H9 (cell line): ENCODE results near the gene LRR1. TPM values are rescaled to one million over a fixed set of nuclear protein-coding genes. Genes with fewer than 3 reads are reported as not detected.

Source experiments
- DNase-seq: peaks from one replicate; pipeline ENCODE4 v3.0.0-alpha.2; 2017
- H2AFZ ChIP-seq: one replicate; pipeline ENCODE4 v1.6.1; 2013; ENCODE audit warnings: mild to moderate bottlenecking, low read length, control low read depth, moderate library complexity
- H2AK5ac ChIP-seq: 2 replicates; pipeline ENCODE4 v1.6.1; 2013; ENCODE audit warnings: low read length, control low read depth, mixed read lengths; ENCODE audit not compliant: insufficient read length
- H2BK120ac ChIP-seq: one replicate; pipeline ENCODE4 v1.6.1; 2013; ENCODE audit warnings: low read depth, mild to moderate bottlenecking, low read length, control low read depth, inconsistent platforms; ENCODE audit not compliant: poor library complexity, severe bottlenecking
- H2BK12ac ChIP-seq: 2 replicates; pipeline ENCODE4 v1.6.1; 2013; ENCODE audit warnings: low read length, control low read depth, mixed read lengths, low read depth; ENCODE audit not compliant: insufficient read length
- H2BK15ac ChIP-seq: 2 replicates; pipeline ENCODE4 v1.6.1; 2013; ENCODE audit warnings: low read depth, low read length, control low read depth
- H2BK20ac ChIP-seq: one replicate; pipeline ENCODE4 v1.6.1; 2013; ENCODE audit warnings: low read depth, mild to moderate bottlenecking, low read length, control low read depth, inconsistent platforms; ENCODE audit not compliant: poor library complexity, severe bottlenecking
- H2BK5ac ChIP-seq: 2 replicates; pipeline ENCODE4 v1.6.1; 2013; ENCODE audit warnings: low read length, control low read depth, mixed read lengths; ENCODE audit not compliant: insufficient read length
- H3K14ac ChIP-seq: 2 replicates; pipeline ENCODE4 v1.6.1; 2013; ENCODE audit warnings: low read length, control low read depth; ENCODE audit not compliant: insufficient read depth
- H3K18ac ChIP-seq: 2 replicates; pipeline ENCODE4 v1.6.1; 2013; ENCODE audit warnings: low read depth, mild to moderate bottlenecking, mixed read lengths, low read length, control low read depth; ENCODE audit not compliant: insufficient read length
- H3K23ac ChIP-seq: 2 replicates; pipeline ENCODE4 v1.6.1; 2013; ENCODE audit warnings: low read length, control low read depth, mixed read lengths, low read depth; ENCODE audit not compliant: insufficient read length
- H3K23me2 ChIP-seq: 2 replicates; pipeline ENCODE4 v1.6.1; 2013; ENCODE audit warnings: low read depth, mild to moderate bottlenecking, mixed read lengths, low read length, control low read depth; ENCODE audit not compliant: insufficient read length, poor library complexity, severe bottlenecking
- H3K27ac ChIP-seq: 2 replicates; pipeline ENCODE4 v1.5.1; 2013; ENCODE audit warnings: low read length, control low read depth, mixed read lengths, low read depth; ENCODE audit not compliant: insufficient read length
- H3K27me3 ChIP-seq: 2 replicates; pipeline ENCODE4 v1.6.1; 2013; ENCODE audit warnings: low read length, control low read depth, inconsistent platforms; ENCODE audit not compliant: insufficient read depth
- H3K4ac ChIP-seq: 2 replicates; pipeline ENCODE4 v1.6.1; 2013; ENCODE audit warnings: low read depth, mild to moderate bottlenecking, control low read depth, inconsistent platforms, low read length, moderate library complexity
- H3K4me1 ChIP-seq: 2 replicates; pipeline ENCODE4 v1.6.1; 2013; ENCODE audit warnings: low read length, control low read depth, inconsistent platforms; ENCODE audit not compliant: insufficient read depth
- H3K4me2 ChIP-seq: 2 replicates; pipeline ENCODE4 v1.6.1; 2013; ENCODE audit warnings: low read length, control low read depth, mixed read lengths; ENCODE audit not compliant: insufficient read length, insufficient read depth
- H3K56ac ChIP-seq: 2 replicates; pipeline ENCODE4 v1.6.1; 2013; ENCODE audit warnings: low read depth, mild to moderate bottlenecking, mixed read lengths, low read length, control low read depth; ENCODE audit not compliant: insufficient read length
- H3K79me1 ChIP-seq: 2 replicates; pipeline ENCODE4 v1.6.1; 2013; ENCODE audit warnings: low read depth, mild to moderate bottlenecking, moderate library complexity, low read length, control low read depth, inconsistent platforms; ENCODE audit not compliant: insufficient read depth, poor library complexity, severe bottlenecking
- H3K79me2 ChIP-seq: 2 replicates; pipeline ENCODE4 v1.6.1; 2013; ENCODE audit warnings: low read length, control low read depth, inconsistent platforms; ENCODE audit not compliant: insufficient read depth
- H3K9ac ChIP-seq: 2 replicates; pipeline ENCODE4 v1.6.1; 2013; ENCODE audit warnings: low read length, control low read depth, mixed read lengths; ENCODE audit not compliant: insufficient read length; ENCODE audit errors: extremely low read depth
- H3K9me3 ChIP-seq: one replicate; pipeline ENCODE4 v1.6.1; 2013; ENCODE audit warnings: low read depth, low read length, inconsistent platforms; ENCODE audit not compliant: control insufficient read depth
- H3T11ph ChIP-seq: one replicate; pipeline ENCODE4 v1.6.1; 2013; ENCODE audit warnings: mild to moderate bottlenecking, low read length, control low read depth, inconsistent platforms
- H4K20me1 ChIP-seq: one replicate; pipeline ENCODE4 v1.6.1; 2013; ENCODE audit not compliant: control insufficient read depth, insufficient read length, insufficient read depth
- H4K5ac ChIP-seq: 2 replicates; pipeline ENCODE4 v1.6.1; 2013; ENCODE audit warnings: low read depth, mild to moderate bottlenecking, mixed read lengths, low read length, control low read depth; ENCODE audit not compliant: insufficient read length
- H4K8ac ChIP-seq: replicated peaks from 2 replicates; pipeline ENCODE4 v1.6.1; 2013; ENCODE audit warnings: low read length, control low read depth, mixed read lengths, low read depth; ENCODE audit not compliant: insufficient read length
- H4K91ac ChIP-seq: 2 replicates; pipeline ENCODE4 v1.6.1; 2013; ENCODE audit warnings: low read depth, mild to moderate bottlenecking, moderate library complexity, mixed read lengths, low read length, control low read depth; ENCODE audit not compliant: insufficient read length
- H3K27ac Mint-ChIP-seq, 3 experiments: 2 replicates in 2 of 3; 3 replicates in 1 of 3; pipeline ENCODE4 v1.8.0; 2020 to 2021; ENCODE audit warnings: mixed read lengths in 3 of 3, mild to moderate bottlenecking in 1 of 3, moderate library complexity in 1 of 3
- H3K27me3 Mint-ChIP-seq: 2 replicates; pipeline ENCODE4 v1.8.0; 2021; ENCODE audit warnings: low read depth, mild to moderate bottlenecking, moderate library complexity, mixed read lengths
- H3K36me3 Mint-ChIP-seq, 3 experiments: 2 replicates in 2 of 3; 3 replicates in 1 of 3; pipeline ENCODE4 v1.8.0; 2020 to 2021; ENCODE audit warnings: low read depth in 3 of 3, mixed read lengths in 3 of 3; ENCODE audit not compliant: insufficient read depth in 1 of 3
- H3K4me1 Mint-ChIP-seq, 2 experiments: 2 replicates each; pipeline ENCODE4 v1.8.0; 2020; ENCODE audit warnings: mixed read lengths in 2 of 2
- H3K4me3 Mint-ChIP-seq, 2 experiments: 2 replicates in 1 of 2; 3 replicates in 1 of 2; pipeline ENCODE4 v1.8.0; 2020 to 2021; ENCODE audit warnings: mild to moderate bottlenecking in 2 of 2, mixed read lengths in 2 of 2, moderate library complexity in 1 of 2
- H3K9me3 Mint-ChIP-seq, 2 experiments: 2 replicates in 1 of 2; 3 replicates in 1 of 2; pipeline ENCODE4 v1.8.0; 2020; ENCODE audit warnings: mild to moderate bottlenecking in 2 of 2, mixed read lengths in 2 of 2, moderate library complexity in 1 of 2
- WGBS: extraction: QIAGEN DNeasy Blood & Tissue Kit; methylation state at CpG from one replicate; pipeline ENCODE4 v1.1.7; 2013; ENCODE audit warnings: missing lambda C conversion rate, low lambda C conversion rate, mixed read lengths; ENCODE audit not compliant: insufficient read length; ENCODE audit errors: extremely low coverage; 5-methylcytosine and 5-hydroxymethylcytosine counted together
- total RNA-seq: library from RNA; stranded (reverse); gene quantifications from 2 replicates; pipeline ENCODE4 v1.2.1, GENCODE V29; 2021
- TF ChIP-seq, protein P1 (sequence below): fragments of 200-600 bp; sonication (generic); conservative IDR thresholded peaks from 3 replicates; pipeline ENCODE4 v1.8.0; 2021; ENCODE audit warnings: antibody characterized with exemption, mild to moderate bottlenecking

LRR1 gene
- total RNA-seq, 1 experiment from 2014 or later = 38.6 TPM

DNA sequence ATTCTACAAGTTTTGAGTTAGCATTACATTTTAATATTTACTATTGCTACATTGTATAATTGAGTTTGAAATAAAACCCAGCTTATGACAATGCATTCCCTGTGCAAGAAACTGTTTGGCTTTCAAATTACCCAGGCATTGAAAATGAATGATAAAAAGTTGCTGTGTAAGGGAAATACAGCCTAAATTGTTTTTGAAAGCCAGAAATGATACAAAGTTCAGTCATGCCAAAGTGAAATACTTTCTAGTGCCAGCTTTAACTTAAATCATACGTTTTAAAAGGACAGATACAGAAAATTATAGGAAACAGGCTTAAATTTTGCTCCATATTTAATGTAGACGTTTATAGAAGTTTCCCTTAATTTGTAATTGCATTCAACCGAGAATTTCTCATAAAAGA lies 24.6 kb downstream of the LRR1 start:
- no peak overlapping the region for H3K9ac ChIP-seq
- peaks cover 12% of the 10 kb centered on the region; the same call in 1 of the 2 replicates for H3K79me2 ChIP-seq
- H3K27me3 ChIP-seq = no peaks in the 10 kb centered on the region
- Mint-ChIP-seq H3K27ac (no peak overlapping the region), H3K36me3 (peaks cover 12 to 43% (median 20%) of the 10 kb centered on the region in 3 experiments), H3K4me3 (no peak overlapping the region), H3K4me1 (peaks cover 20% of the 10 kb centered on the region in 2 experiments), H3K9me3 (no peaks in the 10 kb centered on the region; a peak in 1 of 5 replicates), H3K27me3 (no peaks in the 10 kb centered on the region)
- H2AFZ ChIP-seq = no peak overlapping the region
- no peak overlapping the region for H2BK20ac ChIP-seq
- H3K14ac ChIP-seq = no peak overlapping the region
- no peak overlapping the region for H3K56ac ChIP-seq
- H2AK5ac ChIP-seq = no peak overlapping the region
- no peak overlapping the region for H3K18ac ChIP-seq
- no peak overlapping the region for H3K23ac ChIP-seq
- TF ChIP-seq, protein P1, sequence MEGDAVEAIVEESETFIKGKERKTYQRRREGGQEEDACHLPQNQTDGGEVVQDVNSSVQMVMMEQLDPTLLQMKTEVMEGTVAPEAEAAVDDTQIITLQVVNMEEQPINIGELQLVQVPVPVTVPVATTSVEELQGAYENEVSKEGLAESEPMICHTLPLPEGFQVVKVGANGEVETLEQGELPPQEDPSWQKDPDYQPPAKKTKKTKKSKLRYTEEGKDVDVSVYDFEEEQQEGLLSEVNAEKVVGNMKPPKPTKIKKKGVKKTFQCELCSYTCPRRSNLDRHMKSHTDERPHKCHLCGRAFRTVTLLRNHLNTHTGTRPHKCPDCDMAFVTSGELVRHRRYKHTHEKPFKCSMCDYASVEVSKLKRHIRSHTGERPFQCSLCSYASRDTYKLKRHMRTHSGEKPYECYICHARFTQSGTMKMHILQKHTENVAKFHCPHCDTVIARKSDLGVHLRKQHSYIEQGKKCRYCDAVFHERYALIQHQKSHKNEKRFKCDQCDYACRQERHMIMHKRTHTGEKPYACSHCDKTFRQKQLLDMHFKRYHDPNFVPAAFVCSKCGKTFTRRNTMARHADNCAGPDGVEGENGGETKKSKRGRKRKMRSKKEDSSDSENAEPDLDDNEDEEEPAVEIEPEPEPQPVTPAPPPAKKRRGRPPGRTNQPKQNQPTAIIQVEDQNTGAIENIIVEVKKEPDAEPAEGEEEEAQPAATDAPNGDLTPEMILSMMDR = no peak
- H4K5ac ChIP-seq = no peak overlapping the region
- no peak overlapping the region for H2BK5ac ChIP-seq
- H4K20me1 ChIP-seq = no peaks in the 10 kb centered on the region
- peaks cover 12% of the 10 kb centered on the region for H3K23me2 ChIP-seq
- no peak overlapping the region for H4K91ac ChIP-seq
- no peak overlapping the region for H2BK15ac ChIP-seq
- WGBS = no CpG with 5 or more reads among the region's 3 CpGs
- no peak overlapping the region for H4K8ac ChIP-seq
- no peaks in the 10 kb centered on the region for H3K79me1 ChIP-seq
- no peak overlapping the region for H3K27ac ChIP-seq
- no peak overlapping the region for H2BK12ac ChIP-seq
- no peak overlapping the region for H3K4ac ChIP-seq
- H2BK120ac ChIP-seq = no peak overlapping the region
- H3K4me1 ChIP-seq = peaks cover 4% of the 10 kb centered on the region; the same call in 1 of the 2 replicates
- no peak overlapping the region for H3K4me2 ChIP-seq
- DNase-seq = no peak
- no peaks in the 10 kb centered on the region for H3K9me3 ChIP-seq
- no peak overlapping the region for H3T11ph ChIP-seq
